A673 (cell line): ENCODE results near the gene PLEKHG2. TPM values are rescaled to one million over a fixed set of nuclear protein-coding genes. Genes with fewer than 3 reads are reported as not detected.
A peak's percentile ranks its signal among the peaks of the same experiment; 100 is the strongest.
"Not testable (repeated sequence)": the region's sequence is repeated elsewhere in the genome, so short reads cannot be mapped to it uniquely, and the experiment has no call there.

Experiments
- BruUV-seq: library from RNA; stranded (reverse); fragments of 400-500 nt; replicated peaks from 2 replicates; lab custom pipeline; 2021; lab: Mats Ljungman, UMichigan
- CTCF ChIA-PET: fragments of 300-600 bp; sonication (Branson Sonifier 250); formaldehyde crosslinking; loops from one replicate; lab custom pipeline; 2022; ENCODE audit warnings: antibody characterized with exemption; lab: Charles Lee
- POLR2A ChIA-PET: fragments of 300-600 bp; sonication (Branson Sonifier 250); formaldehyde crosslinking; loops from one replicate; lab custom pipeline; 2022; ENCODE audit warnings: antibody characterized with exemption; ENCODE audit not compliant: low non-redundant PET; lab: Charles Lee
- DNase-seq: peaks from one replicate; pipeline ENCODE4 v3.0.0-alpha.2; 2015; ENCODE audit warnings: low spot score
- H3K27ac ChIP-seq: fragments of 200-600 bp; sonication (generic); 2 replicates; pipeline ENCODE4 v1.5.1; 2016; ENCODE audit warnings: mixed run types, low read depth, mild to moderate bottlenecking, mixed read lengths, antibody characterized with exemption, low read length; ENCODE audit not compliant: poor library complexity, severe bottlenecking
- H3K27me3 ChIP-seq: fragments of 200-600 bp; sonication (generic); replicated peaks from 2 replicates; pipeline ENCODE4 v1.6.1; 2017; ENCODE audit warnings: mixed run types, low read depth, mild to moderate bottlenecking, mixed read lengths, antibody characterized with exemption, low read length; ENCODE audit not compliant: insufficient read depth, poor library complexity
- H3K36me3 ChIP-seq: fragments of 200-600 bp; sonication (generic); 2 replicates; pipeline ENCODE4 v1.6.1; 2016; ENCODE audit warnings: mixed run types, mild to moderate bottlenecking, mixed read lengths, antibody characterized with exemption, low read length; ENCODE audit not compliant: insufficient read depth, poor library complexity, severe bottlenecking
- H3K4me1 ChIP-seq: fragments of 200-600 bp; sonication (generic); 2 replicates; pipeline ENCODE4 v1.6.1; 2017; ENCODE audit warnings: mixed run types, mild to moderate bottlenecking, mixed read lengths, antibody characterized with exemption, low read length; ENCODE audit not compliant: insufficient read depth, poor library complexity, severe bottlenecking
- H3K4me3 ChIP-seq: fragments of 200-600 bp; sonication (generic); 2 replicates; pipeline ENCODE4 v1.5.1; 2016; ENCODE audit warnings: low read depth, mixed run types, mild to moderate bottlenecking, mixed read lengths, low read length; ENCODE audit not compliant: poor library complexity, severe bottlenecking
- H3K9me3 ChIP-seq: fragments of 200-600 bp; sonication (generic); 2 replicates; pipeline ENCODE4 v1.6.1; 2016; ENCODE audit warnings: mixed run types, low read depth, mild to moderate bottlenecking, mixed read lengths, antibody characterized with exemption, low read length; ENCODE audit not compliant: poor library complexity, severe bottlenecking
- EZH2 ChIP-seq: fragments of 200-600 bp; sonication (generic); IDR thresholded peaks from 2 replicates; pipeline ENCODE4 v1.6.1; 2017; ENCODE audit warnings: borderline replicate concordance, low read depth, mild to moderate bottlenecking, mixed read lengths, antibody characterized with exemption, low read length; ENCODE audit not compliant: poor library complexity, severe bottlenecking
- intact Hi-C: fragments of 100-400 bp; cut with micrococcal nuclease; formaldehyde crosslinking; loops from one replicate; pipeline ENCODE4 v1.10.0; 2022; ENCODE audit not compliant: unreplicated experiment
- total RNA-seq: library from RNA; stranded (reverse); gene quantifications from 2 replicates; pipeline ENCODE4 v1.2.3, GENCODE V29; 2021
- TF ChIP-seq, protein P1 (sequence below): fragments of 300-800, 200-600 bp; sonication (generic); conservative IDR thresholded peaks from 2 replicates; pipeline ENCODE4 v1.5.1; 2017; ENCODE audit warnings: low read depth, mild to moderate bottlenecking, antibody characterized with exemption, low read length, moderate library complexity, mixed read lengths

The PLEKHG2 gene
- total RNA-seq, 1 experiment from 2014 or later, result 99.4 TPM

DNA sequence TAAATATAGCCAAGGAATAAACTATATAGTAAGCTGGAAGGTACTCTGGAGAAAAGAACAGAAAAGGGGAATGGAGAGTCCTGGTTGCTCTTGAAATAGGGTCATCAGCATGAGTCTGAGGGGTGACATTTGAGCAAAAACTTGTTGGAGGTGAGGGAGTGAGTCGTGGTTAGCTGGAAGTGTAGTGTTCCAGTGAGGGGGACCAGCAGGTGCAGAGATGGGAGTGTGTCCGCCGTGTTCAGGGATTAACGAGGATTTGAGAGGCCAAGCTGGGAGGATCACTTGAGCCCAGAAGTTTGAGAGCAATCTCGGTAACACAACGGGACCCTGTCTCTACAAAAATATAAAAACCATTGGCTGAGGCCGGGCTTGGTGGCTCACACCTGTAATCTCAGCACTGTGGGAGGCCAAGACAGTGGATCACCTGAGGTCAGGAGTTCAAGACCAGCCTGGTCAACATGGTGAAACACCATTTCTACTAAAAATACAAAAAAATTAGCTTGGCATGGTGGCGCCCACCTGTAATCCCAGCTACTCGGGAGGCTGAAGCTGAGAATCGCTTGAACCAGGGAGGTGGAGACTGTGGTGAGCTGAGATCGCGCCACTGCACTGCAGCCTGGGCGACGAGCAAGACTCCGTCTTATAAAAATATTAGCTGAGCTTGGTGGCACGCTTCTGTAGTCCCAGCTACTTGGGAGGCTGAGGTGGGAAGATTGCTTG lies 34.1 kb downstream of the PLEKHG2 start:
- peaks cover 10% of the 10 kb centered on the region for H3K4me1 ChIP-seq
- peak overlapping the region; percentile 98 for H3K4me3 ChIP-seq
- H3K27ac ChIP-seq, result peak overlapping the region; percentile 88
- CTCF ChIA-PET, result no interaction called here
- H3K9me3 ChIP-seq, result no peaks in the 10 kb centered on the region
- TF ChIP-seq, protein P1, sequence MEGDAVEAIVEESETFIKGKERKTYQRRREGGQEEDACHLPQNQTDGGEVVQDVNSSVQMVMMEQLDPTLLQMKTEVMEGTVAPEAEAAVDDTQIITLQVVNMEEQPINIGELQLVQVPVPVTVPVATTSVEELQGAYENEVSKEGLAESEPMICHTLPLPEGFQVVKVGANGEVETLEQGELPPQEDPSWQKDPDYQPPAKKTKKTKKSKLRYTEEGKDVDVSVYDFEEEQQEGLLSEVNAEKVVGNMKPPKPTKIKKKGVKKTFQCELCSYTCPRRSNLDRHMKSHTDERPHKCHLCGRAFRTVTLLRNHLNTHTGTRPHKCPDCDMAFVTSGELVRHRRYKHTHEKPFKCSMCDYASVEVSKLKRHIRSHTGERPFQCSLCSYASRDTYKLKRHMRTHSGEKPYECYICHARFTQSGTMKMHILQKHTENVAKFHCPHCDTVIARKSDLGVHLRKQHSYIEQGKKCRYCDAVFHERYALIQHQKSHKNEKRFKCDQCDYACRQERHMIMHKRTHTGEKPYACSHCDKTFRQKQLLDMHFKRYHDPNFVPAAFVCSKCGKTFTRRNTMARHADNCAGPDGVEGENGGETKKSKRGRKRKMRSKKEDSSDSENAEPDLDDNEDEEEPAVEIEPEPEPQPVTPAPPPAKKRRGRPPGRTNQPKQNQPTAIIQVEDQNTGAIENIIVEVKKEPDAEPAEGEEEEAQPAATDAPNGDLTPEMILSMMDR, result no peak
- no peak for TF ChIP-seq EZH2
- H3K27me3 ChIP-seq, result no peaks in the 10 kb centered on the region
- no peak for DNase-seq
- intact Hi-C loops, result no loop called here
- peaks cover 4% of the 10 kb centered on the region for H3K36me3 ChIP-seq
- BruUV-seq, result no TSS peak
- POLR2A ChIA-PET, result interaction anchor here (0.7 kb wide), 1 partner anchor 35 kb away, joined by 3 read pairs; no protein-coding TSS in a partner anchor

DNA sequence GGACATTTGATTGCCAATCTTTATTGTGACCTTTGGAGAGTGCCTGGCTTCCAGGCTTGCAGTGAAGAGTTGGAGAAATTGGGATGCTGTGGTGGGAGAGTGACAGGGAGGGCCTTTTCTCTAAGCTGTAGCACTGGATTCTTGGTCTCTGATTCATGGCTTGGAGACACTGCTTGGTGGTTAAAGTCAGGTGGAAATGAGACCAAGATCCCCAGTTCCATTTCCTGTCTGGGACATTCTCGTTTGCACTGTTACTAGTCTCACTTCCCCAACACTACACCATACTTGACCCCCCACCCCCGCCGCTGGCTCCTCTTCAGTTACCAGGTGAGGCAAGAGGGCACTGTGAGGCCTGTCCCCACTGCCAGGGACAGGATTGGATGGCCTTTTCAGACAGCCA lies 35.8 kb downstream of the PLEKHG2 start:
- Histone ChIP-seq H3K27me3 (no peaks in the 10 kb centered on the region), H3K9me3 (no peaks in the 10 kb centered on the region), H3K36me3 (peaks cover 4% of the 10 kb centered on the region), H3K4me1 (peaks cover 10% of the 10 kb centered on the region), H3K27ac (no peak overlapping the region), H3K4me3 (no peak overlapping the region)
- TF ChIP-seq EZH2, result no peak
- TF ChIP-seq, protein P1, result no peak
- BruUV-seq, result no TSS peak
- ChIA-PET POLR2A (no interaction called here), CTCF (no interaction called here)
- no peak for DNase-seq
- intact Hi-C loops, result no loop called here

DNA sequence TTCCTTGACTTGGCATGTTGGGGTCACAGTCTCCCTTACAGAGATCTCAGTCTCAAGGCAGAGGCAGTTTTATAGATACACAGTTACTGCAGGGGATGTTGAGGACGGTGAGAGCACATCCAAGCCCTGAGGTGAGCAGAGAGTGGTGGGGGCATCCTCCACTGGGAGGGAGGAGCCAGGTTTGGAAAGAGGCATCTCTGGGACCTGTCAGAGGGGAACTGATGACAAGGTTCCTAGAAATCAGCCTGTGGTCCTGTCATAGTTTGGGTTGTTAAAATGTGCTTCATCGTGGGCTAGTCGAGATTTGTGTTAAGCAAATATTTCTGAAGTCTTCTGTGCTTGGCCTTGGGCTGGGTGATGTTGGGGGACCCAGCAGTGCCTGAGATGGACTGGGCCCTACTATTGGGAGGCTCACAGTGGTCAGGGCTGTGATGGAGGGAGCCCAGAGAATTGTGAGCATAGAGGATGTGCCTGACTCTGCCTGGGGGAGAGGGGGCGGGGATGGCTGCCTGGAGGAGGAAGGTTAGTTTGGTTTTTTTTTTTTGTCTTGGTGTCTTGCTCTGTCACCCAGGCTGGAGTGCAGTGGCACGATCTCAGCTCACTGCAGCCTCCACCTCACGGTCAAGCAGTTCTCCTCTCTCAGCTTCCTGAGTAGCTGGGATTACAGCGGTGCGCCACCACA lies 36.8 kb downstream of the PLEKHG2 start:
- no peak for DNase-seq
- BruUV-seq, result no TSS peak
- TF ChIP-seq, protein P1, result no peak
- TF ChIP-seq EZH2, result no peak

DNA sequence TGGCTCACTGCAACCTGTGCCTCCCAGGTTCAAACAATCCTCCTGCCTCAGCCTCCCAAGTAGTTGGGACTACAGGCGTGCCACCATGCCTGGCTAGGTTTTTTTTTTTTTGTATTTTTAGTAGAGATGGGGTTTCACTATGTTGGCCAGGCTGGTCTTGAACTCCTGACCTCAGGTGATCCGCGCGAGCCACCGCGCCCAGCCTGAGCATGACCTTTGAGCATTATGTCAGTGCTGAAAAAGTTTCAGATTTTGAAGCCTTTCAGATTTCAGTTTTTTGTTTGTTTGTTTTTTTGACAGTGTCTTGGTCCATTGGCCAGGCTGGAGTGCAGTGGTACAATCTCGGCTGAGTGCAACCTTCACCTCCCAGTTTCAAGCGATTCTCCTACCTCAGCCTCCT lies 38.8 kb downstream of the PLEKHG2 start:
- H3K9me3 ChIP-seq, intact Hi-C loops, CTCF ChIA-PET, DNase-seq, H3K4me1 ChIP-seq, BruUV-seq, H3K4me3 ChIP-seq, H3K27ac ChIP-seq, POLR2A ChIA-PET, H3K27me3 ChIP-seq: not testable (repeated sequence)
- peaks cover 17% of the 10 kb centered on the region for H3K36me3 ChIP-seq

More for the DNA sequence above, 36.8 kb downstream of the PLEKHG2 start:
- H3K4me1 ChIP-seq, result peaks cover 10% of the 10 kb centered on the region
- H3K27me3 ChIP-seq, result no peaks in the 10 kb centered on the region
- H3K9me3 ChIP-seq, result no peaks in the 10 kb centered on the region
- ChIA-PET CTCF (interaction anchor here (0.7 kb wide), 1 partner anchor 20 kb away, joined by 3 read pairs; no protein-coding TSS in a partner anchor), POLR2A (no interaction called here)
- H3K4me3 ChIP-seq, result no peak overlapping the region
- intact Hi-C loops, result no loop called here
- H3K27ac ChIP-seq, result no peak overlapping the region
- peaks cover 9% of the 10 kb centered on the region for H3K36me3 ChIP-seq
